Activated T-cell treated with anti-CD3 and anti-CD28 coated beads, Interleukin-2, amount 50 U/mL, for 24 hours (primary cell): ENCODE results near the gene COG5.

ENCODE experiments used
- DNase-seq: peaks from one replicate; pipeline ENCODE4 v3.0.0-alpha.2; 2020
- H3K27ac Mint-ChIP-seq: 2 replicates; pipeline ENCODE4 v1.8.0; 2020; ENCODE audit warnings: mild to moderate bottlenecking, mixed read lengths
- H3K27me3 Mint-ChIP-seq: 2 replicates; pipeline ENCODE4 v1.8.0; 2020; ENCODE audit warnings: mixed read lengths
- H3K36me3 Mint-ChIP-seq: 2 replicates; pipeline ENCODE4 v1.8.0; 2020; ENCODE audit warnings: low read depth, mixed read lengths
- H3K4me1 Mint-ChIP-seq: 2 replicates; pipeline ENCODE4 v1.8.0; 2020; ENCODE audit warnings: low read depth, mixed read lengths
- H3K4me3 Mint-ChIP-seq: 2 replicates; pipeline ENCODE4 v1.8.0; 2020; ENCODE audit warnings: mild to moderate bottlenecking, moderate library complexity, mixed read lengths
- H3K9me3 Mint-ChIP-seq: 2 replicates; pipeline ENCODE4 v1.8.0; 2020; ENCODE audit warnings: mixed read lengths

Gene COG5

DNA sequence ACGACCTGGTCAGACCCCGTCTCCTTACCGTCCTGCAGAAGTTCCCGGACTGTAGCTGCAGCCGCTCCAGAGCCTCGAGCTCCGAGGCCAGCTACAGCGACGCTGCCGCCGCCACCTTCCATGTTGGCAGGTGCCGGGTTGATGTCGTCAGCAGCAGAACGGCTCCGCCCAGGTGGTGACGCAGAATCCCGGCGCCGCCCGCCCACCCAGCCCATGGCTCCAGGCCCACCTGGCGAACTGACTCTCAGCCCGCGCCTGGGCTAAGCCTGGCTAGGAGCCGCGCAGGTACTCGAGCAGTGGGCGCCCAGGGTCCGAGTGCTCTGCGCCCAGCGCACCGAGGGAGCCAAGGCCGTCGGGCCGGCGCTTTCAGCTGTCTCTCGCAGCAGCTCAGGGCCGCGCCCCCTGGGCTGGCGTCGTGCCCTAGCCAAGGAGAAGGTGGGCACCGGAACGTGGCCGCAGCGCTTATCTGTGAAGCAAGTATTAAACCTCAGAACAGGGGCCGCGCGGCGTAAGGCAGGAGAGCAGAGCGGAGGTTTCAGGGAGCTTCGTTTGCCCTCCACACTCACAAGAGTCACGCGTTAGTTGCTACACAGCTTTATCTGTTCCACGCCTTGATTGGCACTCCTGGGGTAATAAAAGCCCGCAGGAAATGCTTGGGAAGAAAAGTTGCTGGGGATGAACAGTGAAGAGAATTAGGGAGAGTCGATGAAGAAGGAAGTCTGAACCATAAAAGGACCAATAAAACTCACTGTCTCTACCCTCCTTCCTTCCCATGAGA lies at the start of gene COG5, which contains the start of gene DUS4L:
COG5 (minus strand) TSS at position 146 of the 778 bp plus-strand sequence; CDS start at position 122, 24 bp downstream.
DUS4L (plus strand) TSS at position 197 of the 778 bp plus-strand sequence. CDS start 3,100 bp downstream, outside the sequence.
- Mint-ChIP-seq H3K4me1 (peaks cover 65% of the 10 kb centered on the region), H3K27me3 (no peaks in the 10 kb centered on the region), H3K4me3 (peak within 1 kb of the TSS; percentile 93), H3K27ac (peak within 1 kb of the TSS; percentile 98), H3K9me3 (no peaks in the 10 kb centered on the region), H3K36me3 (peaks cover 44% of the 10 kb centered on the region)
- DNase-seq = peak; percentile 92

DNA sequence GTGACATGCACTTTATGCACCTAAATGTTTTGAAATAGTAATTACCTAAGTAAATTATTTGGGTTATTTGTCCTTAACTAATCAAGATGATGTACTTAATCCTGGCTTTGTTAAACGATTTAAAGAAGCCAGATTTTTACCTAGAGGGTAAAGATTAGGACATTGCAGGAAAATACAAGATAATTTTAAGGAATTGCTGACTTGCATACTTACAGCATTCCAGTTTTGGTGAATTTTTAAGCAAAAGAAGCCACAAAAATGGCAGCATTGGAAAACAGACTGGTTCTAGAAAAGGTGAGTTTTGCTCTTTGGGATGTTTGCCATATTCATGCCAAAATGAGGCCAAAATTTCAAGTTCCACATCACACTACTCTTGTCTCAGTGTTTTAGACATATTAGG lies 49.7 kb upstream of the COG5 start:
- Mint-ChIP-seq H3K4me1 (no peaks in the 10 kb centered on the region), H3K27ac (no peak overlapping the region), H3K27me3 (no peaks in the 10 kb centered on the region), H3K9me3 (no peaks in the 10 kb centered on the region), H3K4me3 (no peak overlapping the region), H3K36me3 (peaks cover 51% of the 10 kb centered on the region)
- DNase-seq = no peak

DNA sequence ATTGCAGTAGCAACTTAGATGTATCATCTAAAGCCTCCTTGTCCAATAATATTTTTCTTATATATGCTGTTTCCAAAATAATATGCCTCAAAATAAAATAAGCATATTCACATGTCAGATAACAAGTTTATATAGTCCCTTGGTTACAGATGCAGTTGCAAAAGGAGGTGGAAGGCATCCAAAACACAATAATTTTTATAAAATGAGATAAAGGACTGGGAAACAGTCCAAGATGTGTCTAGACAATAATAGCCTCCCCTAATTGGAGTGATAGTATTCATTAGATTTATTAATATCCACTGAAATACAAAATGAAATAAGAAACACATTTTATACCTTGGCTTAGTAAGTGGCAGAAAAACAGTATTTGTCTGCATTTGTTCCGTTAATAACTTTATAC lies 46.6 kb upstream of the COG5 start:
- peaks cover 3% of the 10 kb centered on the region for H3K4me1 Mint-ChIP-seq
- H3K36me3 Mint-ChIP-seq = peaks cover 37% of the 10 kb centered on the region
- H3K4me3 Mint-ChIP-seq = no peak overlapping the region
- no peaks in the 10 kb centered on the region for H3K27me3 Mint-ChIP-seq
- no peak for DNase-seq
- H3K9me3 Mint-ChIP-seq = no peaks in the 10 kb centered on the region
- H3K27ac Mint-ChIP-seq = no peak overlapping the region

DNA sequence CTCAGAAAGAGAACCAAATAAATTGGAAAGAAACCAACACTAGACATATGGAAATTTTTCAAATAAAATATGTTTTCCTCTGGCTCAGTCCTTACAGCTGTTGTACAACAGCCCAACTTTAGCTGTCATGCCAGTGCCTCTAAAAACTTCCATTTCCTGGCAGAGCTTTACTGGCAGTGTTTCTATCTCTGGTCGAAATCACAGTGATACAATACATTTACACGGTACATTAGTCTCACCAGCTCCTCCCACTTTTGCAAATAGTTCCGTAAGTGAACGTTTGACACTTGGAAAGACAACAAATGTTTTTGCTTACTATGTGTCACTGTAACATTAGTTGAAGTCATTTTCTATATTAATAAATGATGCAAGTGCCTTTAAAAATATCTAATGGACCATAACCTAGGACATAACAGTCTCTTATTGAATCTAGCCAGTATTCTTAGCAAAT lies 46.1 kb upstream of the COG5 start:
- Mint-ChIP-seq H3K4me3 (no peak overlapping the region), H3K9me3 (no peaks in the 10 kb centered on the region)

DNA sequence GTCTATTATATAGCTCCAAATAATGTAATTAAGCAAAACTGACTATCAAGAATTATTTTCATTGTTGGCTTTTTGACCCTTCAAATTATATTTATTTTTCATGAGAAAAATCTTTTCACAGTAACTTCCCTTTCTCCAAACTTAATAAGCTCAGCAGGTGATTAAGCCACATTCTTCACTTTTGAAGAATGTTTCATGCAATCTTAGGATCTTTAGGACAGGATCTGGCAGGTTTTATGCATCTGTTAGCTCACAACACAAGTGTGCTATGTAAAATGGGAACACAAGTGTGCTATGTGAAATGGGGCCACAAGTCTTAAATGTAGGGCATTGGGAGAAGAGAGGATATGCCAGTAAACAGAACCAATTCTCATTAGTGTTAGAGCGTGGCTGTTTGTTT lies 42.6 kb upstream of the COG5 start:
- no peak overlapping the region for H3K4me3 Mint-ChIP-seq
- no peak for DNase-seq
- H3K9me3 Mint-ChIP-seq = no peaks in the 10 kb centered on the region
- no peaks in the 10 kb centered on the region for H3K27me3 Mint-ChIP-seq
- H3K36me3 Mint-ChIP-seq = peaks cover 33% of the 10 kb centered on the region
- peaks cover 7% of the 10 kb centered on the region for H3K4me1 Mint-ChIP-seq
- H3K27ac Mint-ChIP-seq = no peak overlapping the region

More for the DNA sequence above, 46.1 kb upstream of the COG5 start:
- peaks cover 38% of the 10 kb centered on the region for H3K36me3 Mint-ChIP-seq
- H3K27me3 Mint-ChIP-seq = no peaks in the 10 kb centered on the region
- no peak overlapping the region for H3K27ac Mint-ChIP-seq
- DNase-seq = no peak
- peaks cover 7% of the 10 kb centered on the region for H3K4me1 Mint-ChIP-seq

DNA sequence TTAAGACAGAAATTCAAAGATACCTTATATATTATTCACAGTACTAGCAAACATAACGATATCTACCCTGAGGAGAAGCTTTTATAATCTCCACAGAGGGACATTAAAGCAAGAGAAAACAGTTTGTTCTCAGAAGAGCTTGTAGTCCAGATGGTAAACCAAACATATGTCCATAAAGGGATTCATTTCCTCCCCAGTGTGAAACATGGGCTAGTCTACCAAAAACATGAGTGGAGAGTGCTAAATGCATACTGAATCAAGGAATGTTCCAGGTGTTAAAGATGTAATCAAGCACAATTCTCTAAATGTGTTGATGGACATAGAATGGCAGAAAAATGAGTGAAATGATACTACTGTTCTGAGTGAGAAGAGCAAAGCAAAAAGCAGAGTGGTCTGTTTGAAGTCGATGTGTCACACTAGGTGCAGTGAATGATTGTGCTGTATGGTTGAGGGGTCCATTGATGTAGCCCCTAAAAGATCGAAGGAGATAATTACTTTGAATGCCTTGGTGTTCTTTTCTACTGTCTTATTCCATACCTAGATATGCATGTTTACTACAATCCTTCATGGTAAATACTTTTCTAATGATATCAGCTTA lies 41.6 kb upstream of the COG5 start:
- Mint-ChIP-seq H3K27me3 (no peaks in the 10 kb centered on the region), H3K27ac (no peak overlapping the region), H3K36me3 (peaks cover 42% of the 10 kb centered on the region), H3K9me3 (no peaks in the 10 kb centered on the region), H3K4me1 (peaks cover 7% of the 10 kb centered on the region), H3K4me3 (no peak overlapping the region)
- no peak for DNase-seq

DNA sequence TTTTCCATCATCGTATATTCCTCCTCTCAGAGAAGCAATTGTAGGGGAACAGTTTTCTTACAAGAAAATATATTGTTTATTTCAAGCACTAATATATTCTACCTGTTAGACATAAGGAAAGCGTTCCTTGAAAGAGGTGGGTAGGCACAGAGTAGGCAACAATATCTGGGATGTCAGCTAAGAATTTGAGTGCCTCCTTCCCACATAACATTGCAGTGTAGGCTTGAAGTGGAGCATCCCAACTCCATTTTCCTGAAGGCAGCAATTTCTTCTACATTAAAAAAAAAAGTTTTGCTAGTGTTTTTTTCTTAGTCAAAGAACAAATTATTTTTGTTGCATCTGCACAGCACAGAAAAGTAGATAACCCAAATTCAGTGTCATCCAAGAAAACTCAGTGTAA lies 37.1 kb upstream of the COG5 start:
- peaks cover 52% of the 10 kb centered on the region for H3K36me3 Mint-ChIP-seq
- H3K4me1 Mint-ChIP-seq = peaks cover 7% of the 10 kb centered on the region
- no peak for DNase-seq
- no peaks in the 10 kb centered on the region for H3K27me3 Mint-ChIP-seq
- no peaks in the 10 kb centered on the region for H3K9me3 Mint-ChIP-seq
- H3K27ac Mint-ChIP-seq = no peak overlapping the region
- H3K4me3 Mint-ChIP-seq = no peak overlapping the region

DNA sequence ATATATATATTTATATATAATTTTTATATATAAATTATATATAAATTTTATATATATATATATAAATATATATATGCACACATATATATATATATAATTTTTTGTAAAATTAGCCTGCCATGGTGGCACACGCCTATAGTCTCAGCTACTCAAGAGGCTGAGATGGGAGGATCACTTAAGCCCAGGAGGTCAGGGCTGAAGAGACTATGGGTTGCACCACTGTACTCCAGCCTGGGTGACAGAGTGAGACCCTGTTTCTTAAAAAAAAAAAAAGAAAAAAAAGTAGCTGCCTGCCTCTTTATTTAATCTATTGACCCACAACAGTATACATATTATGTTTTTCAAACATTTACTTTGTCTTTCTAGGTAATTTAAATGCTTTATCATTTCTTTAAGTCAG lies 35.5 kb upstream of the COG5 start:
- no peak overlapping the region for H3K27ac Mint-ChIP-seq
- no peak overlapping the region for H3K4me3 Mint-ChIP-seq
- H3K27me3 Mint-ChIP-seq = no peaks in the 10 kb centered on the region
- H3K9me3 Mint-ChIP-seq = no peaks in the 10 kb centered on the region
- H3K4me1 Mint-ChIP-seq = no peaks in the 10 kb centered on the region
- no peak for DNase-seq
- peaks cover 59% of the 10 kb centered on the region for H3K36me3 Mint-ChIP-seq

DNA sequence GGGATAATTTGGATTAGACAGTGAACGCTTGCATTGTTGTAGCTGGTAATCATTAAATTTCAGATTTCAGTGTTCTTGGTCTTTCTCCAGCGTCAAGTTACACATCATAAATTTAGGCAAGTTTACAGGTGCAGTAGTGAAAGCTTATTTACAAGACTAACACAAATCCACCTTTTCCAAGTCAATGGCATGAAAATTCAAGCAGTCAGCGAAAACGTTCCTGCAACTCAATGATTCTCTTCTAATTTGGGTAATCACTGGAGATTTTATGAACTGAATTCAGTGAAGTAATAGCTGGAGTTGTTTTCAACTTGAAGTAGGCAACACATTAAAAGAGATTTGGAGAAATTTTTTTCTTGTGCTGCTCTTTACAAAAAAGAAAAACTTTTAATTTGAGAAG lies 34.2 kb upstream of the COG5 start:
- Mint-ChIP-seq H3K27me3 (no peaks in the 10 kb centered on the region), H3K4me1 (no peaks in the 10 kb centered on the region), H3K4me3 (no peak overlapping the region), H3K36me3 (peaks cover 62% of the 10 kb centered on the region), H3K9me3 (no peaks in the 10 kb centered on the region), H3K27ac (no peak overlapping the region)
- DNase-seq = no peak

DNA sequence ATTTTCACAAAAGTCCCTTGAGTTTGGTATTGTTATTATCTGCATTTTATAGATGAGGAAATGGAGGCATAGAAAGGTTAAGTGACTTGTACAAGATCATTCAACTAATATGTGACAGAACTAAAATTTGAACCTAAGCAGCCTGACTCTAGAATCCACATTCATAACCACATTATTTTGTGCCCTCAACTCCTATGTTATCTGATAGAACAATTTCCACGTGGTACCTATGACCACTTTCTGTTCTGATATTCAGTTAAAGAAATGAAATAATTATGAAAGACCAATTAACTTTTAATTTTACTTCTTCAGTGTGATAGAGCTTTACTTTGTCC lies 33.8 kb upstream of the COG5 start:
- H3K4me3 Mint-ChIP-seq = no peak overlapping the region
- no peaks in the 10 kb centered on the region for H3K4me1 Mint-ChIP-seq
- DNase-seq = no peak
- H3K27me3 Mint-ChIP-seq = no peaks in the 10 kb centered on the region
- peaks cover 61% of the 10 kb centered on the region for H3K36me3 Mint-ChIP-seq
- H3K9me3 Mint-ChIP-seq = no peaks in the 10 kb centered on the region
- no peak overlapping the region for H3K27ac Mint-ChIP-seq

DNA sequence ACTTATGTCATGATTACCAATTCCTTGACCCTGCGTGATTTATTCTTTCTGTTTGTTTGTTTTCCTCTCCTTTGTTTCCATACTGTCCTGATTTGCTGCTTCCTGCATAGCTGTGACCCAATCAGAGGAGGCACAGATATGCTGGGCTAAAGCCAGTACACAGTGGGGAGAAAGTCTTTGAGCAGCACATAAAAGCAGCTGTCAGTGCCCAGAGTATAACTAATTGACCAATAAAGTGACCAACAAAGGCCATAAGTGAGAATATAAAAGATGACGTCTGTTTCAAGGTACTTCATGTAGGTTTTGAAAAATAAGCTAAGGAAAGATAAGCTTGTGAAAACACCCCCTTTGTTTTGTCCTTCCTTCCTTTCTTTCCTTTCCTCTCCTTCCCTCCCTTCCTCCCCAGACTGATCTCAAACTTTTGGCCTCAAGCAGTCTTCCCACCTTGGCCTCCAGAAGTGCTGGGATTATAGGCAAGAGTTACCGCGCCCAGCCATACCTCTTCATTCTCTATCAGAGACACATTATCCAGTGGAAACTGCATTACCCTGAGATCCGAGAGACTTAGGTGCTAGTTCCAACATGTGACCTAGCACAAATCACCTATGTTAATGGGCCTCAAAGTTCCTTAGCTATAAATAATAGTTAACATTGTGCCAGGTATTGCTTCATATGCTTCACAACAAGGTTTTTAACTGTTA lies 33.3 kb upstream of the COG5 start:
- Mint-ChIP-seq H3K27ac (no peak overlapping the region), H3K4me3 (no peak overlapping the region), H3K4me1 (no peaks in the 10 kb centered on the region), H3K9me3 (no peaks in the 10 kb centered on the region), H3K27me3 (no peaks in the 10 kb centered on the region), H3K36me3 (peaks cover 57% of the 10 kb centered on the region)
- DNase-seq = no peak

DNA sequence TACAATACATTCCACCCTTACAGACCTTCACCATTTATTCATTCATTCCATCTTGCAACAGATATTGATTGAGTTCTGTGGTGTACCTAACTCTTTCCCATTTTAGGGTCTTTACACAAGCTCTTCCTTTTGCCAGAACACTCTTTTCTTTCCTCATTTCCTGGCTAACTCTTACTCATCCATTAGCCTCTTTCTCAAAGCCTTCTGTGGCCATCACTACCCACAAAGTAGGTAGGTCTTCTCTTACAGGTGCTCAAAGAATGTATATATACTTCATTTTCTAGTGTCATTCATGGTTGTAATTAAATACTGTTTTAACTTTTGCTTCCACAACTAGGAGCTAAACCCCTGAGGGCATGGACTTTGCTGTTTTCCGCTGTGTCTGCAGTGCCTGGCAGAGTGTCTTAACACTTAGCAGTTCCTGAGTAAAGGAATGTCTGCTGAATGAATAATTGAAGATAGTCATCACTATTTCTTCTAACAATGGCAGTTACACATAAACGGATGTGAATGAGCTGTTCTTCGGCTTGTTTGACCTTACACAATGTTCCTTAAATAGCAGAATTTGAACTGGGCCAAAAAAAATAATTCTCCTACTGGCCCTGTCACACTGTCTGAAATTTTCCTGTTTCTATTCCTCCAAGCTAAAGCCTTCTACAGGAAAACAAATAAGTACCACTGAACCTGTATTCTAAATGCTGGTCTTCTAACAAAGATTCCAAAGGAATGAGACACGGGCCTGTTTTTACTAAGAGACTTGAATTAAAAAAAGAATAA lies 31.4 kb upstream of the COG5 start:
- no peak overlapping the region for H3K4me3 Mint-ChIP-seq

DNA sequence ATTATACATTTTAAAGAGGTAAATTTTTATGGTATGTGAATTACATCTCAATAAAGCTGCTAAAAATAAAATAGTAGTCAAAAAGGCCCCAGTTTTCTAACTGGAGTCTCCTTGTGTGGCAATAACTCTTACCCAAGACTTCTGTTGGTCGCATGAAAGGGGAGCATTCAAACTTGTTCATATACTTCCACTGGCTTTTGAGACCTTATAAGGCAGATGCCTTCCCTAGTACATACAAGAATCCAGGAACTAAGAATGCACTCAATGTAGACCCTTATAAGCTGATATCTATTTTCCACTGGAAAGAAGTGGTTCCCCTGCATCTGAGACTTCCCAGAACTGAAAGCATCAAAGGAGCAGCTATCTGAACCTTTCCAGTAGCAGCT lies 29.3 kb upstream of the COG5 start:
- Mint-ChIP-seq H3K27ac (no peak overlapping the region), H3K27me3 (no peaks in the 10 kb centered on the region), H3K9me3 (no peaks in the 10 kb centered on the region), H3K4me3 (no peak overlapping the region), H3K36me3 (peaks cover 38% of the 10 kb centered on the region), H3K4me1 (no peaks in the 10 kb centered on the region)
- no peak for DNase-seq

More for the DNA sequence above, 31.4 kb upstream of the COG5 start:
- Mint-ChIP-seq H3K36me3 (peaks cover 40% of the 10 kb centered on the region), H3K4me1 (no peaks in the 10 kb centered on the region), H3K9me3 (no peaks in the 10 kb centered on the region), H3K27me3 (no peaks in the 10 kb centered on the region), H3K27ac (no peak overlapping the region)
- DNase-seq = no peak

DNA sequence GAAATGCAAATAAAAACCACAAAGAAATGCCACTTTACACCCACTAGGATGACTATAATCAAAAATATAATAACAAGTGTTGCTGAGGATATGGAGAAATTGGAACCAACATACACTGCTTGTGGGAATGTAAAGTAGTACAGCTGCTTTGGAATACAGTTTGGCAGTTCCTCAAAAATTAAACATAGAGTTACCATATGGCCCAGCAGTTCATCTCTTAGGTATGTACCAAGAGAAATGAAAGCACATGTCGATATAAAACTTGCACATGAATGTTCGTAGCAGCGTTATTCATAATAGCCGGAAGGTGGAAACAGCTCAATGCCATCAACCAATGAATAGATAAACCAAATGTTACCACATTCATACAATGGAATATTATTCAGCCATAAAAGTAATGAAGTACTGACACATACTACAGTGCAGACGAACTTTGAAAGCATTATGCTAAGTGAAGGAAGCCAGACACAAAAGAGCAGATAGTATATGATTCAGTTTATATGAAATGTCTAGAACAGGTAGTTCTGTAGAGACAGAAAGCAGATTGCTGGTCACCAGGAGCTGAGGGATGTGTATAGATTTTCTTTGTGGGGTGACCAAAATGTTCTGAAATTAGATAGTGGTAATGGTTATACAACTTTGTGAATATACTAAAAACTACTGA lies 28.8 kb upstream of the COG5 start:
- H3K9me3 Mint-ChIP-seq = no peaks in the 10 kb centered on the region
- H3K27ac Mint-ChIP-seq = no peak overlapping the region
- no peak for DNase-seq
- no peaks in the 10 kb centered on the region for H3K4me1 Mint-ChIP-seq
- no peak overlapping the region for H3K4me3 Mint-ChIP-seq
- H3K27me3 Mint-ChIP-seq = no peaks in the 10 kb centered on the region
- H3K36me3 Mint-ChIP-seq = peaks cover 34% of the 10 kb centered on the region
